Measurements from ENCODE around the gene ETF1.
A peak's percentile ranks its signal among the peaks of the same experiment; 100 is the strongest.
"Not testable (repeated sequence)": the region's sequence is repeated elsewhere in the genome, so short reads cannot be mapped to it uniquely, and the experiment has no call there.

Gene ETF1

GRCh38 chr5:138536665-138537315 is 6.2 kb downstream of the ETF1 start:
- no peak overlapping the region for H3K4me3 ChIP-seq (ENCODE audit: low read length)
- peak; percentile 18 for DNase-seq (ENCODE audit: low read depth, low spot score)

DNA sequence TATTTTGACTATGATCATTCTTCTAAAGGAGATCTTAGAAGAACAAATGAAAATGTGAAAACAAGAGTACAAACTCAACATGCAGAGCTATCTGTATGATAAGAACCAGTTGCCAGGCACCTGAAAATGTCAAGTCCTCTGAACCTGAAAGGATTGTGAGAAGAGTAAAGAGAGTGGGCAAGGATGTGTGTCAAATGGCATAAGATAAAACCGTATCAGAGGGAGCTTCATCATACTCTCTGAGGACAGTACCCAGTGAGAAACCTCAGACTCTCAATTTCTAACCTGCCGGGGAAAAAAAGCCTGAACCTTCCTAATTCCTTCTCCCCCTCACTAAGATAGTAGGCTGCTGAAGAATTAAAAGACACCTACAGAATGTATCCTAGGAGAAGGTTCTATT is 6.8 kb downstream of the ETF1 start:
- H3K4me3 ChIP-seq (ENCODE audit: low read length): no peak overlapping the region
- no peak for DNase-seq (ENCODE audit: low read depth, low spot score)

DNA sequence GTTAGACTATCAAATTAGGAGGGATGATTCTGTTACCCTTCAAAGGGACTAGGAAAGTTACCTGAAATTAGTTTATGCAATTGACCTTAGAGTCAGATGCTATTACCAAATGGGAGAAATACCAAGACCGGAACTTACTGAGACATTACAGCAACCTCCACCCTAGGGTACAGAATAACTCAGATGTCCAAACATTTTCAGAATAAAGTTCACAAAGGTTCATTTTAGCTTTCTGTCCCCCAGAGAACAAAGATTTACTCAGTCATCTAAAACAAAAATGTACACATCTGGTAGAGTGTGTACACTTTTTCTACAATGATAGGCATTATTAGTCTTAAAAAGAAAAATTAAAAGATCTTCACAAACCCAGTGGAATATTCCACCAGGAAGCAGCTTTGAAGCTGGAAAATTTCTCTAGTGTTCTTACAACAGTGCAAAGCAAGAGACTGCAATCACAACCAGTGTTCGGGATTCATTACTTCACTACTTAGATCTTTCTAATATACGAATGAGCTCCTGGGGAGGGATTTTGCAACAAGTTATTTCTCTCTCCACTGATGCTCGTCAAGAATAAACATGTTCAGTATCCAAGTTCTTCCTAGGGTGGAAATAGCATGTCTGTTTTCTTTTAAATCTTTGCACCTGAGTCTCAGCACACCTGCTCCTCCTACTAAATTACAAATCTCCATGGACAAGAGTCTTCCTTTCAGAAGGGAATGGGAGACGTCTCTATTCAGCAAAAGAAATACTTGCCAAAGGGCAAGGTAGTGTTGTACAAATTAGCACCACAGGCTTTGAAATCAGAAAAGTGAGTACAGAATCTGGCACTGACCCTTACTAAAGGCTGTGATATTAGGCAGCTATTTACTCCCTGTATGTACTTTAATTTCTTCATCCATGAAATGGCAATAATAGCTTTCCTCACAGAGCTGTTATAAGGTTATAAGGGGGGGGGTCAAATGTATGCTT is 8.8 kb downstream of the ETF1 start:
- no peak overlapping the region for H3K4me3 ChIP-seq (ENCODE audit: low read length)
- no peak for DNase-seq (ENCODE audit: low read depth, low spot score)

DNA sequence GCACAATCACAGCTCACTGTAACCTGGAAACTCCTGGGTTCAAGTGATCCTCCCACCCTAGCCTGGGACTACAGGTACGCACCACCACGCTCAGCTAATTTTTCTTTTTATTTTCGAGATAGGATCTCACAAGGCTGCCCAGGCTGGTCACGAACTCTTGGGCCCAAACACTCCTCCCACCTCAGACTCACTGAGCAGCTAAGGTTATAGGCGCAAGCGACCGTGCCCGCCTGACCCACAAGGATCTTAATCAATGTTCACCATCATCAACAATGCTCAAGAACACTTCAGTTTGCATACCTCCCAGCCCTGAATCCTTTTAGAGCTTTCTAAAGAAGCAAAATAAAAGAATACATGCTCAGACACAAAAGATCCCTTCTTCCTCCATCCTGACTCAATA is 13.2 kb downstream of the ETF1 start:
- DNase-seq (ENCODE audit: low read depth, low spot score): no peak
- no peak overlapping the region for H3K4me3 ChIP-seq (ENCODE audit: low read length)

DNA sequence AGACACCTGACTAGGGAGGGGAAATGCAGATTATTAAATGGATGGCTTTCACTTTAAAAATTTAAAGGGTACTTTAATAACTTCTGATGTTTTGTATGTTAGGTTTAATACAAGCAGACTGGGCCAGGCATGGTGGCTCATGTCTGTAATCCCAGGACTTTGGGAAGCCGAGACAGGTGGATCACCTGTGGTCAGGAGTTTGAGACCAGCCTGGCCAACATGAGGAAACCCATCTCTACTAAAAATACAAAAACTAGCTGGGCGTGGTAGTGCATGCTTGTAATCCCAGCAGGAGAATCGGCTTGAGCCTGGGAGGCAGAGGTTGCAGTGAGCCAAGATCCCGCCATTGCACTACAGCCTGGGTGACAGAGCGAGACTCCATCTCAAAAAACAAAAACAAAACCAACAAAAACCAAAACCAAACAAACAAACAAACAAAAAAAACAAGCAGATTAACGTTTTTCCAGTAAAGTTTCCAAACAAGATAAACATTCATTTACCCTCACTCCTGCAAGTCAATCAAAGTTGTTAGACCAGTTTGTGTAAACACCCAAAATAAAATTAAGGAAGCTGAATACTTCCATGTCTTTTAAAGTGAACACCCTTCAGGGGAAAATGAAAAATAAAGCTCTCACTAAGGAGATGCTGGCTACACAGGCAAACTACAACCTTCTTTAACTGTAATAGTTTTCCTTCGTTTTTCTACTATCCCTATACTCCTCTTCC is 14.1 kb downstream of the ETF1 start:
- no peak overlapping the region for H3K4me3 ChIP-seq (ENCODE audit: low read length)
- DNase-seq (ENCODE audit: low read depth, low spot score): no peak

GRCh38 chr5:138528208-138528607 is 14.8 kb downstream of the ETF1 start:
- DNase-seq (ENCODE audit: low read depth, low spot score): no peak
- no peak overlapping the region for H3K4me3 ChIP-seq (ENCODE audit: low read length)

GRCh38 chr5:138527170-138527569 is 15.9 kb downstream of the ETF1 start:
- no peak overlapping the region for H3K4me3 ChIP-seq (ENCODE audit: low read length)
- DNase-seq (ENCODE audit: low read depth, low spot score): no peak

DNA sequence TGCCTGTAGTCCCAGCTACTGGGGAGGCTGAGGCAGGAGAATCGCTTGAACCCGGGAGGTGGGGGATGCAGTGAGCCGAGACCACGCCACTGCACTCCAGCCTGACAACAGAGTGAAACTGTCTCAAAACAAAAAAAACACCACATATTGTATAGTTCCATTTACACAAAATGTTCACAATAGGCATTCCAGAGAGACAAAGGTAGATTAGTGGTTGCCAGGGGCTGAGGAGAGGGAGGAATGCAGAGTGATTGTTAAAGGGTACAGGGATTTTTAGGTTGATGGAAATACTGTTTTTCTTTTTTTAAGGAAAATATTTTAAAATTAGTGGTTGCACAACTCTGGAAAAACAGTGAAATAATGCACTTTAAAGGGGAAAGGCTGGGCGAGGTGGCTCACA is 19.6 kb downstream of the ETF1 start:
- DNase-seq (ENCODE audit: low read depth, low spot score): no peak
- no peak overlapping the region for H3K4me3 ChIP-seq (ENCODE audit: low read length)

DNA sequence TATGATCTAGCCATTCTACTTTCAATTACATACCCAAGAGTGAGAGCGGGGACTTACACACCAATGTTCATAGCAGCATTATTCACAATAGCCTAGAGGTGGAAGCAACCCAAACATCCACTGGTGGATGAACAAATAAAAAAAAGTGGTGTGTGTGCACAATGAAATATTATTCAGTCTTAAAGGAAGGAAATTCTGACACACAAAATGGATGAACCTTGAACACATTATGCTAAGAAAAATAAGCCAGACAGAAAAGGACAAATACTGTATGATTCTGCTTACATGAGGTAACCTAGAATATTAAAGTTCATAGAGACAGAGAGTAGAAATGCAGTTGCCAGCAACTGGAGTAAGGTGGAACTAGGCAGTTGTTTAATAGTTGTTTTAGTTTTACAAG is 22.1 kb downstream of the ETF1 start:
- no peak for DNase-seq (ENCODE audit: low read depth, low spot score)
- no peak overlapping the region for H3K4me3 ChIP-seq (ENCODE audit: low read length)

GRCh38 chr5:138517437-138517836 is 25.6 kb downstream of the ETF1 start:
- H3K4me3 ChIP-seq (ENCODE audit: low read length): no peak overlapping the region

DNA sequence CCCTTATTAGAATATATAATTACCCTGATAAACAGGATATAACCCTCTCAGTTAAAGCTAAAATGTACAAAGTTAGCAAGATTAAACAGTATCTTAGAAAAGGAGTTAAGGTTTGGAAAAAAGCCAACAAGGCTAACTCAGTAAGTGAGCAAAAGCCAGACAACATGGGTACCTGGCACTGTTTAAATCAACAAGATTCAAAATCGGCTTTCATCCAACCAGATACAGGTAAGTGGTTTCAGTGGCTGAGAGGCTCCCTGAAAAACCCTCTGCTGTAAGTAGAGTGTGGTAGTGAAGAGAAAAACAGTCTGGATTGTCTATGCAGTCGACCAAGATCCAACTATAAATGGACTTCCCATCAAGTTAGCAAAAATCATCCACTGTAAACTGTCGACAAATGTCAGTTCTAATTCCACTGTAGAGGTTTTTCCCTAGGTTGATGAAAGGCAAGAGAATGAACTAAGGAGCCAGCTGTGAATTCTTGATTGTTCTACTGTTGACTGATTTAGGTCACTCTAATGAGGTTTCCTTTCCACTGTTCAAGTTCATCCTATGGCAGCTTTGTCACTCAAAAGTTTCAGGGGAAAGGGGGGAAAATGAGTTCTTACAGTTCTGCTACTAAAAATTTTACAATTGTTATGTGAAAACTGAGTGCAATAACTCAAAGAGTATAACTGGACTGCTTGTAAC is 27.3 kb downstream of the ETF1 start:
- no peak for DNase-seq (ENCODE audit: low read depth, low spot score)
- no peak overlapping the region for H3K4me3 ChIP-seq (ENCODE audit: low read length)

More at GRCh38 chr5:138517437-138517836, 25.6 kb downstream of the ETF1 start:
- no peak for DNase-seq (ENCODE audit: low read depth, low spot score)

DNA sequence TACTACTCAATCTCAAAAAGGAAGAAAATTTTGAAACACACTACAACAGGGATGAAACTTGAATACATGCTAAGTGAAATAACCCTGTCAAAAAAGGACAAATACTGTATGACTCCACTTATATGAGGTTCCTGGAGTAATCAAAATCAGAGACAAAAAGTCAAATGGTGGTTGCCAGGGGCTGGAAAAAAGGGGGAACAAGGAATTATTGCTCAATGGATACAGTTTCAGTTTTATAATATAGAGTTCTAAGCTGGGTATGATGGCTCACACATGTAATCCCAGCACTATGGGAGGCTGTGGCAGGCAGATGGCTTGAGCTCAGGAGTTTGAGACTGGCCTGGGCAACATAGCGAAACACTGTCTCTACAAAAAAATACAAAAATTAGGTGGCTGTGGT is 29.0 kb downstream of the ETF1 start:
- H3K4me3 ChIP-seq (ENCODE audit: low read length): no peak overlapping the region
- DNase-seq (ENCODE audit: low read depth, low spot score): no peak

DNA sequence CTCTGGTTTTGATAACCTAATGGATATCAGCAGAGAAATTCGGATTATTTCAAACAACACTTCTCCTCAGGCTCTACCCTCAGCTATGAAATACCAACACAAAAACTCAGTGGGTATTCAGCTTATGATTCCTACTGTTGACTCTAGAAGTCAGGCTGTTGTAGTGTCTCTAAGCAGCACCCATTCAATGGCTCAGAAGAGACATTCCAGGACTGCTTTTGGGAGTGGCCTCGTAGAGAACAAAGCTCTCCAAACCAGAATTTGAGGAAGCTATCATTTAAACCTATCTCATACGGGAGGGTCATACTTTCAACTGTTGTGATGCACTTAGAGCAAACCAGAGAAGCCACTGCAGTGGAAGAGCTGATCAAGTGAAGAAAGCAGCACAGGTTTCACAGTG is 34.1 kb downstream of the ETF1 start:
- DNase-seq (ENCODE audit: low read depth, low spot score): no peak
- no peak overlapping the region for H3K4me3 ChIP-seq (ENCODE audit: low read length)

GRCh38 chr5:138507485-138507884 is 35.6 kb downstream of the ETF1 start:
- not testable (repeated sequence) for DNase-seq (ENCODE audit: low read depth, low spot score); H3K4me3 ChIP-seq (ENCODE audit: low read length)

GRCh38 chr5:138506370-138507306 is 36.4 kb downstream of the ETF1 start:
- no peak for DNase-seq (ENCODE audit: low read depth, low spot score)
- no peak overlapping the region for H3K4me3 ChIP-seq (ENCODE audit: low read length)

DNA sequence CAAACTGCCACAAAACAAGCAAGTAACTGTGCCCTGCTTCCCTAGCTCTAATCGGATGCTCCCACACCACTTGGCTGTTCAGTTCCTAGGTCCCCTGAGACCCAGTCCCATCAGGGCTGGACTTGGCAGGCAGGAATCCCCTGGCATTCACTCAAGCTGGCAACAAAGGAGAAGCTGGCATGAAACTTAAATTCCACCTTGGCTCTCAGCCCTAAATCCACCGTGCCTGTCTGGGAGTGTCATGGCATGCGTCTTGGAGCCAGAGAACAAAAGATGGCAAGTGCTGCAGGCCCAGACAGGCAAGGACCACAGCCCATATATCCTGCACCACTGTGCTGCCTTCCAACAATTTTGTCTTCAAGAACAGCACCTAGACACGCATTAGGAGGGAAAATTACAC is 38.2 kb downstream of the ETF1 start:
- no peak overlapping the region for H3K4me3 ChIP-seq (ENCODE audit: low read length)
- no peak for DNase-seq (ENCODE audit: low read depth, low spot score)

GRCh38 chr5:138503487-138504270 is 39.4 kb downstream of the ETF1 start:
- no peak overlapping the region for H3K4me3 ChIP-seq (ENCODE audit: low read length)
- DNase-seq (ENCODE audit: low read depth, low spot score): peak; percentile 53

DNA sequence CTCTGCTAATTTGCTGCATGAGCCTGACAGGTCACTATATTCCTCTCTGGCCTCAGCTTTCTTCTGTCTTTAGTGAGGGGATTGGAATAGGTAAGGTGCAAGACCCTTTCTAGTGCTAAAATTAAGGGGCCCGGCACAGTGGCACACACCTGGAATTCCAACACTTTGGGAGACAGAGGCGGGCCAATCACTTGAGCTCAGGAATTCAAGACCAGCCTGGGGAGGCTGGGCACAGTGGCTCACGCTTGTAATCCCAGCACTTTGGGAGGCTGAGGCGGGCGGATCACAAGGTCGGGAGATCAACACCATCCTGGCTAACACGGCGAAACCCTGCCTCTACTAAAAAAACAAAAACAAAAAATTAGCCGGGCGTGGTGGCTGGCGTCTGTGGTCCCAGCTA is 40.5 kb downstream of the ETF1 start:
- no peak for DNase-seq (ENCODE audit: low read depth, low spot score)
- no peak overlapping the region for H3K4me3 ChIP-seq (ENCODE audit: low read length)
